Left forelimb (tissue), 1 donor: ENCODE data around the gene CCDC197.

Experiments
- DNase-seq: peaks from one replicate; pipeline ENCODE4 v3.0.0-alpha.2; 2018; ENCODE audit warnings: low spot score

CCDC197 gene

DNA sequence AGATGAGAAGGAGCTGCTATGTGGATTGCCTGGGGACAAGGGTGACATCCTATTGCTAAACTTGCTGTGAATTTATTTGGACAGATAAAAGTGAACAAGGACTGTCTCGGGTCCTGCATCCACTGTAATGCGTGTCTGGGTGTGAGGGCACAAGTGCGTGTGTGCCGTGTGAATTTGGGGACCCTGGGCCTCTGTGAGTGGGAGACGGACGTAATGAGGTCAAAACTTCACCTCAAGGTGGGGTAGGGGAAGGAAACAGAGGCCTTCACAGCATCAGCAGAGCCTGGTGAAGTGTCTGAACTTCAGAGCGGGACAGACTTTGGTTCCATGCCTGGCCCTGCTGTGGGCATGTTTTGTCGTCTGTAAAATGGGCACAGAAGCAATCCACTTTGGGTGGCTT is 35.5 kb upstream of the CCDC197 start:
- no peak for DNase-seq

DNA sequence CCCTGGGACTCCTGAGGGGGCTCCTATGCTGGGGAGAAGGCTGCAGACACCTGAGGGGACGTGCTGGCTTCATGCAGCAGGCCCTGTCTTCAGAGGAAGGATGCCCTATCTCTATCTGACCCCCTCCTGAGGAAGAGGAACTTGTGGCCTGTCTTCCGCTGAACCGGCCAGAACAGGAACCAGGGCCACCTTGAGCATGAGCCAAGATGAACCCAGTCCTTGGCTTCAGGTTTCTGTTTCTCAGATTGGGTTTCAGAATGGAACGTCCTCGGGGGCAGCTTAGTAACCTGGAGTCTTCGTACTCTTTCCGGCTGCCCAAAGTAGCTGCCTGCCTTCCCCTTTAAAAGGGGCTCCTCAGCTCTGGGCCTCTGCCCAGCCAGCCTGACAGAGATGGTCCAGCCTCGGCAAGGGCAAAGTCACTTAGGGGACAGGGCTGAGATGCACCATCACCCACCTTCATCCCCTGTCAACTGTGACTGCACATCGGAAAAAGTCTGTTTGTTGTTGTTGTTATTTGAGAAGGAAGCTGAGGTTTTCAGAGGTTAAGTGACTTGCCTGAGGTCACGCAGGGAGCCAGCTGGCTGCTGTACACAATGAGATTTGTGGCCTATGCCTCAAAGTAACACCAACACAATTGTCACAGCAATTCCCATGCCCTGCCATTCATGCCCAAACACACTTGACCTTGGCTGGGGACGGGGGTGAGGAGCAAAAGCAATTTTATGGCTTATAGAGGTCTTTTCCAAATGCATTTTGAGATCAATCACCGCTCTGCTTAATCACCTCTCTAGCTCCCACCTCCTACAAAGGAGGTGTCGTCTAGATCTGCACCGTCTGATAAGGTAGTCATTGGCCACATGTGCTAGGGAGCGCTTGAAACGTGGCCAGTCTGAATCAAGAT is 34.1 kb upstream of the CCDC197 start:
- DNase-seq, result no peak

DNA sequence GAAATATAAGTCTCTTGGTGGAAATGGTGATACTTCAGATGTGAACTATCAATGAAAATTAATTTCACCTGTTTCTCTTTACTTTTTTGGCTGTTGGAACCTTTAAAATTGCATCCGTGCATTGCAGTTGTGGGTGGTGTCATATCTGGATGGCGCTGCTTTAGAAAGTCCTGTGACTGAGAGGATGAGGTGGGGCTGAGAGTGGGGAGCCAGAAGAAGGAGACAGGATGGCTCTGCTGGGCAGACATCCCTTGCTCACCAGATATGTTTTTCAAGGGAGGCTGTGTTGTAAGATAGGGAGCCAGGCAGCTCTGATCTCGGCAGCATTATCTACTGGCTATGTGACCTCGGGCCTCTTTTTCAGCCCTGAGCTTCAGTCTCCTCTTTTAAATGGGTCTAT is 33.4 kb upstream of the CCDC197 start:
- DNase-seq, result no peak

DNA sequence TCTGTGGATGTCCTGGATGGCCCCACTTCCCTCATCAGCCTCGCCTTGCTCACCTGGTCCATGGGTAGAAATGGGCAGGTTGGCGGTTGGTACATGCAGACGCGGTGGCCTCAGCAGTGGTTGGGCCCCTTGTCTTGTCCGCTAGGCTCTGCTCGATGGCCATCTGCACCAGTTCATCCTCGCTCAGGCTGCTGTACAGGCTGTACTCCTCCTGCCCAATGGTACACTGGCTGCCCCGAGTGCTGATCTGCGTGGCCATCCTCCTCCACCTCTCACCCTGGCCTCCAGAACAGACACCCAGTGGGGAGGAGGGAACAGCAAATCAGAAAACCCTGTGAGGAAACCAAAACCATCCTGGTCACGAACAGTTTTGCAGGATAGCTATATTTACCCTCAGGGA is 32.8 kb upstream of the CCDC197 start:
- DNase-seq, result no peak

DNA sequence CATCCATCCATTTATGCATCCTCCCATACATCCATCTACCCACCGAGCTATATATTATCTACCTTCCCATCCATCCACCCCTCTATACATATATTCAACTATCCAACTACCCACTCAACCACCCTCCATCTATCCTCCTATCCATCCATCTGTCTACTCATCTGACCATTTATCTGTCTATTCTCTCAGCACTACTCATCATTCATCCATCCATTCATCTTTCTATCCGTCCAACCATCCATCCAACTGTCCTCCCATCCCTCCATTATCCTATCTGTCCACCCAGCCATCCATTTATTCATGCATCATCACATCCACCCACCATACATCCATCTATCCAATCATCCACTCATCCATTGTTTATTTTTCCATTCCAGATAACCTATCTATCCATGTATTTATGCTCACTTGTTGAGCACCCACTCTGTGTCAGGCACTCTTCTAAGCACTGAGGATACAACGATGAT is 32.2 kb upstream of the CCDC197 start:
- DNase-seq, result no peak

DNA sequence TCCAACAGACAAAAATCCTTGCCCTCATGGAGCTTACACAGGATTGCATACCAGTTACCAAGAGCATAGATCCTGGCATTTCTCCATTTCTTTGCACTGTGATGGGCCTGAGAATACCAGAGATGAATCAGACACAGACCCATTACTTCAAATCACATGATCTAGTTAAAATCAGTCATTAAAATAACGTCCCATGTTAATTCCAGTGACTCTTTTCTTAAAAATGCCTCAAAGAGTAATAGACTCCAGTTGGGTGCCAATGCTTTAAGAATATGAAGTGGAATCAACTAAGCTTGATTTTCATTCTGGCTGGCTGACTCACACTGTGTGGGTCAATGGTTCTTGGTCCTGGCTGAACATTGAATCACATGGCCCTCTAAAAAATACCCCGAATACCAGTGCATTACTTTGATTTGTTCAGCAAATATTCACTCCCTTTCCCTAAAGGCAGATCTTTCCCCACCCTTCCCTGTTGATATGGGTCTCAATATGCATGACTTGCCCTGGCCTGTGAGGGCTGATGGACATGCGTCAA is 31.7 kb upstream of the CCDC197 start:
- DNase-seq, result no peak

DNA sequence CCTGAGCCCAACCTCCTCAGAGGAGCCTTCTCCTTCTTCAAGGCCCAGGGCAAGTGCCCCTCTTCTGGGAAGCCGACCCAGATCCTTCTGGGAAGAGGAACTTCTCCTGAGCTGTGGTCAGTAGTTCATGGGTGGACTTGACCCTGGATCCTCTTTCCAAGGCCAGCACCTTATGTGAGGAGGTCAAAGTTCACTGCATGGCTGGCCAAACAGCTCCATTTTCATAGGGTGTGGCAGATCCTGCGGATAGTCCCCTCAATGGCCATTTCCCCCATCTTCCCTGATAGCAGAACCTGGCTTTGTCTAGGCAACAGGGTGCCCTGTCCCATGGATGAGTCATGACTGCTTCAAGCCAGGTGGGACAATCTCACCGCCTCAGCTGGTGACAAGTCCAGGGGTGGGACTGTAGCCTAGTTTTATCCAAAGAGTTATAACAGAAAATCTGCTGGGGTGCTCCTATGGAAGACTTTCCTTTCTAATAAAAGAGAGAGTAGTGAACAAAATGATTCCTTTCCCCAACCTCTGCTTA is 31.1 kb upstream of the CCDC197 start:
- DNase-seq, result no peak

DNA sequence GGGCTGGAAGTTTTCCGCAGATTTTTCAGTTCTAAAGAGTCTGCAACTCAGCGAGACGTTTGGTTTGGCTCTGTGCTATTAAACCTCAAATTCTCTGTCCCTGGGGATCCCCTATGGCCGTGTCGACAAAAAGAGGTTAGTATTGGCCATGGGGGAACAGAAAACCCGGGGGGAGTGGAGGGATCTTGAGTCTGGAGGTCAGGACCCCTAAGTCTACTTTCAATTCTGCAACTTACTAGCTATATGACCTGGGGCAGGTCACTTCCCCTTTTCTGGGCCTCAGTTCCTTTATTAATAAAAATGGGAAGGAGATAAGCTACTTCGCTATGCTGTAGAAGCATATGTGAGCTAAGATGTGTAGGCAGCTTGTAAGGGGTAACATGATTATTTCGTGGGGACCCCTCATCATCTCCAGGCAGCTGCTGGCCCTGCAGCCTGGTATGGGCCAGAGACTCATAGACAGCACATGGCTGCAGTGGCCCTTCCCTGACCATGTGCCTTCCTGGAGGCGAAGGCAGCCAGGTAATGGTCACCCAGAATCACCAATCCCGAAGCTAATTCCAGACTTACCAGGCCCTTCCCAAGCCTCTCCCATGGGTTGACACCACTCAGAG is 29.4 kb upstream of the CCDC197 start:
- no peak for DNase-seq

DNA sequence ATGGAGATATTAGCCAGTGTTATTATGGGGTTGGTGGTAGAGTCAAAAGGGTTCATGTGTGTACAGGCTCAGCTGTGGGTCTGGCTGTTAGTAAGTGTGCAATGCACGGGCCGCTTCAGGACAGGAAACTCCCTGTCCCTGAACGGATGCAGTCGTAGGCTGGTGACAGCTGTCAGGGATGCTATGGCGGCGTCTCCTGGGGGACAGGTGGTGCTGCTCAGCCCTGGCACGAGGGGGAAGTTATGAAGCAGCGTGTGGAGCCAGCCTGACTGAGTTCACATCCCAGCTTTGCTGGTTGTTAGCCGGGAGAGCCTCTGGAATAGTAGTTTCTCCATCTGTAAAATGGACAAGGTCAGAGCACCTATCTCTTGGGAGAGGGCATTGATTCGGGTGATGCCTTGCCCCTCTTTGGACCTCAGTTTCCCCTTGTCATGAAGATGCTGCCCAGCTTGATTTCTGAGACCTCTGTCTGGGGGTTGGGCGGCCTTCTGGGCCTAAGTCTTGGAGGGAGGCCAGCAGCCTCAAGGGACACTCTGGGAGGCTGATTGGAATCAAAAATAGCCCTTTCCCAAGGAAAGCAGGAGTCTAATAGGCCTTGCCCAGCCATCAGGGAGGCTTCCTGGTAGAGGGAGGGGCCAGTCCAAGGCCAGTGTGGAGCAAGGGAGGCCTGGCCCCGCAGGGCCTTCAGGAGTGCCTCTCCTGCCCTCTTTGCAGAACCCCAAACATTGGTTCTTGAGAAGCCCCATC is 27.8 kb upstream of the CCDC197 start:
- no peak for DNase-seq

DNA sequence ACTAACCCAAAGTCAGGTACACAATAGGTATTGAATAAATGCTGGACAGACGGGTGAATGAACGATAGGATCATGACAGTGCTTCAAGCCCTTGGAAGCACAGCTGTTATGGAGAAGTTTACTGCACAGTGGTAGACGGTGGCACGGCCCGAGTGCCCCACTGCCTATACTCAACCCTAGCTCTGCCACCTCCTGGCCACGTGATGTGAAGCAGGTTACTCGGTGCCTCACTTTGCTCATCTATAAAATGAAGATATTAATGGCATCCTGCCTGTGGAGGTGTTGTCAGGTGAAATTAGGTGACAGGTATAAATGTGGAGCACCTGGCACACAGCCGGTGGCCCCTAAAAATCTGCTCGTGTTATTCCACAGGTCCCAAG is 26.5 kb upstream of the CCDC197 start:
- no peak for DNase-seq

DNA sequence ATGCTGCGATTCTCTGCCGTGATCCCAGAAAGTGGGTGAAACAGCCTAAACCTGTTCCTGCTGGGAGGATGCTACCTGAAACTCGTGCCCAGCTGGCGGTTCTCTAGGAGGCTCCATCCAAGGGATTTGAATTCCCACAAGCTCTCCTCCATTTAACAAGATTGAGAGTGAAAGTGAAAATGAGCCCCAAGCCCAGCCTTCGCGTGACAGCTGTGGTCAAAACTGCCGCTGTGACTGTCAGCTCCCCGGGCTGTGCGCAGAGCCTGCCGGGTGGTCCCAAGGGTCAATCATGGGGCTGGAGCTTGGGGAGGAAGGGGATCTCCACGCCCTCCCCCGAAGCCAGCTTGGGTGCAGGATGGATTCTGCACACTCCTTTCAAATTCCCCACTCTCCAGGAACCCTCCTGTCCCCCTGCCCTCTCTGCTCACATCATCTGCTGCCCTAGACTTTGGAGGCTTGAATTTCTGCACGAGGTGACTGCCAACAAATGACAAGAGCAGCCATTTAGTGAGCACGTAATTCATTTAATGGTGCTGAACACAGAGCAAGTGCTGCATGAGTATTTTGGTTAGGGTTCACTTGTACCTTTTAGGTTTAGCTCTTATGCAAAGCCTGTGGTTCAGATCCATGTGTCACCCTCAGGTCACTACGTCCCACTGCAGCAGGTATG is 26.0 kb upstream of the CCDC197 start:
- no peak for DNase-seq

DNA sequence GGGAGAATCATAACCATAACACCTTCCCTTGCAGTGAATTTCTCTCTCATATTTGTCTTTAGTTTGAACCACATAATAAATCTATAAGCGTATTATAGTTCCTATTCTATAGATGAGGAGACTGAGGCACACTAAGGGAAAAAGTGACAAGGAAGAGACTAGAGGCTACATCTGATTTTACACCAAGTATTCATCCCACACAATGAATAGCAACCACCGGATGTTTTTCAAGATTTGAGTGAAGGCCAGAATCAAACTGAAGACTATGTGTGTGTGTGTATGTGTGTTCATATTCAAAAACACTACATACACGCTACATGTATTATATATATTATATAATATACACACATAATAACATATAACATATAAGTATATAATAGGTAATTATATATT is 25.5 kb upstream of the CCDC197 start:
- no peak for DNase-seq

DNA sequence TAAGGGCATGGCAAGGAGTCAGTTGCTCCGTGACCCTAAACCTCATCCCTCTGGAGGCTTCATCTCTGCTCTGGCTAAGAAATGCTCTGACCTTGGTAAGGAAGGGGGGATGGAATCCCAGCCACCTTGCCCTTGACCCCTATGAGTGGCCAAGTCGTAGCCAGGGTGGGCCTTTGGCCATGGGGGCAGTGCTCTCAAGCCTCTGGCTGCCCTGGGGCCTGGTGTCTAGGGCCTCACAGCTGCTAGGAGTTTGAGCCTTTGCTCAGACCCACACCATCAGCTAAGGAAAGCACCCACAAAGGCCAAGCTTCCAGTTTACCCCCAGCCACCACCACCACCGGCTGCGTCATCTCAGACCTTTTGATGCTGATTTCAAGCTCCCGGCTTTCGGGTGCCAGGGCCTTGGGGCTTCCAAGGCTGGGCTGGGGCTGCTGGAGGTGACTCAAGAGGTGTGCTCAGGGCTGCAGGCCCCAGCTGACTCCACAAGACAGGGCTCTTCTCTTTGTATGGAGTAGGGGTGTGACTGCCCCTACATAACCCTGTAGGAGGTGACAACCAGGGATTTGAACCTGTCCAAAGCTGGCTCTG is 24.4 kb upstream of the CCDC197 start:
- no peak for DNase-seq

DNA sequence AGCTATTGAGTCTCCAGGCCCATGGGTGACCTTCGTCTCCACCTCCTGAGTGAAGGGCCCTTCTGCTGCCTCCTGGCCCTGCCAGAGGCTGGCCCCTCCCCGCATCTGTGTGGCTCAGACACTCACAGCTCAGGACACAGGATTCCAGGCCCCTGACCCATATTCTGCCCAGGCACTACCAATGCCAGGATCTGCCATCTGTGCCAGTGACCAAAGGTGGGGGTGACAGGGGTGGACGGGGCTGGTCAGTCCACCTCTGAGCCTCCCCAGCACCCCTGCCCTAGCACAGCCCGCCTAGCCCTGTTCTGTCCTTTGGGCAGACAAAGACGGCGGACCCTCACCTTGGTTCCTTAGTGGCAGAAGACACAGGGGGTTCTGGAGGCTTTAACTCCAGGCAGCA is 23.5 kb upstream of the CCDC197 start:
- no peak for DNase-seq

DNA sequence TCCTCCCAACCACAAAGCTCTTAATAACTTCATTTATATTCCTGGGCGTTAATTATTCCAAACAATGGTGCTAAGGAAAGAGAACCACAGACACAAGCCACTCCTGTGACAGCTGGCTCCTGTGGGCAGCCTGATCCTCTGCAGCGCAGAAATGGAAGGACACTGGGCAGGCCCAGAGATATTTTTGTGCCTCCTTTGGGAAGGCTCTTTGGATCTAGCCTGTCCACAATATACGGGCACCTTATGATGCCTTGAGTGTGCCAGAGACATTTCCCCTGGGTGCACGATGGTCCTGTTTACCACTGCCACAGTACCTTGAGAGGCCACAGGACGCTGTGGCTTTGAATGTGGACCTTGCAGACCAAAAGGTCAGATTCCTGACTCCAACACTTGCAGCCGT is 22.8 kb upstream of the CCDC197 start:
- DNase-seq, result no peak

DNA sequence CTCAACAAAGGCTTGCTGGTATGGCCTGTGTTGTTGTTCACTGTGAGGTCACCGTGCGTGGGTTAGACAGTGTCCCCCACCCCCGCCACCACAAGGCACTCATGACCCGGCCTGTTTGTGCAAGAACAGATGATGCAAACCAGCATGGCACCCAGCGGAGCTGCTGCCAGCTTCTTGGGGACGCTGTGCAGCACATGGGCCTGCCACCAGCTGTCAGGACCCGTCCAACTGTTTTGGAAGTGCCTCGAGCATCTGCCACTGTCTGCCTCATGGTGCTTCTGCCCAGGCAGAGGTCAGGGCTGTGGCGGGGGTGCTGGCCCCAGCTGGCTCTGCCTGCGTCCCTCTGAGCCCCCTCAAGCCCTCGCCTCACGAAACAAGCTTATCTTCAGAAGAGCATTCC is 22.3 kb upstream of the CCDC197 start:
- DNase-seq, result no peak

DNA sequence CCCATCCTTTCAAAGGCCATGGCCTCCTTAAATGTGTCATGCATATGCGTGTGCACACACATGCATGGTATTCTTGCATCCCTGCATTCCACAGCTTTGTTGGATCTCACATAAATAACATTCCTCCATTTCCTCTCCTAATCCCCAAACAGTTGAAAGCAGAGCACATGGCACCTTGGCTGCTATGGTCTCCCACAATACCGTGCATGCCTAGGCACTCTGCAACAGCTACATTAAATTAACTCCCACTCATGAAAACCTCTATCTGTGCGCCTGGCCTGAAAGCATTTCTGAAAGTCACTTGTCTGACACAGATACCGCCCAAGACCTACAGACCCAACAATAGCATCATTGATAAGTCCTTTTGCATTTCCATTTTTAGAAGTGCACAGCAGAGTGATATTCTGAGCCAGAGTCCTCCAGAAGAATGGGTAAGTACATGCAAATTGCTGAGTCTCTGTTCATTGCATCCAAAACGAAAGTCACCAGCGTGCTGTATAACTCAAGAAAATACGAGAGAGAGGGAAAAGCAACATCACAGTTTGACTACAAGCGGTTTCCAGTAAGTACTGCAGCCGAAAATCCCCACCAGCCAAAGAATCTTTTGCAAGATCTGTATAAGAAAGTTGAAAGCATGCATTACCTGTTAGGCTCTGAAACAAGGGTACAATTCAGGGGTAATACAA is 21.2 kb upstream of the CCDC197 start:
- DNase-seq, result no peak

DNA sequence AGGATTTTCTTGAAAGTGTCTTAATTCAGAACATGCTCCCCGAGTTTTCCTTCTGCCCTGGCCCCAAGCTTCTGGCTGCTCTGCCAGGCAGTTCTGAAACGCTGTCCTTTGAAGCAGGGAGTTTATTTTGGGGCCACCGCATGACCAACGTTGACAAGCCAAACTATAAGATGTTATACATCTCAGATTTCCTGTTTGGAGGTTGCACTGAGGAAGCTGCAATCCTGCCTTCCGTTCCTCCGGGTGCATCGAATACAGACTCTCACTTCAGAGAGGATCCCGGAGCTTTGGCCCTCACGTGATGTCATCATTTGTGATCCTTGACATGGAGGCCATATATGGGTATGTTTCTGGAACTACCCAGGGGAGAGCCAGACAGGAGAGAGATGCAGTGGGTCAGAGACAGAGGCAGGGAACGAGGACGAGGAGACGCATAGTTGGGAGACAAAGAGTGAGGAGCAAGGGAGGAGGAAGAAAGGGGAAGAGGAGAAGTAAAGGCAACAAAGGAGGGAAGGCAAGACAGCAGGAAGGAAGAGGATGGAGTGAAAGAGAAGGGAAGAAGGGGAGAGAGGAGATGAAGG is 20.5 kb upstream of the CCDC197 start, which contains the start of gene ASB2:
ASB2 (minus strand) TSS at position 94 of the 581 bp plus-strand sequence. CDS start 12,031 bp downstream, outside the sequence.
- no peak for DNase-seq

DNA sequence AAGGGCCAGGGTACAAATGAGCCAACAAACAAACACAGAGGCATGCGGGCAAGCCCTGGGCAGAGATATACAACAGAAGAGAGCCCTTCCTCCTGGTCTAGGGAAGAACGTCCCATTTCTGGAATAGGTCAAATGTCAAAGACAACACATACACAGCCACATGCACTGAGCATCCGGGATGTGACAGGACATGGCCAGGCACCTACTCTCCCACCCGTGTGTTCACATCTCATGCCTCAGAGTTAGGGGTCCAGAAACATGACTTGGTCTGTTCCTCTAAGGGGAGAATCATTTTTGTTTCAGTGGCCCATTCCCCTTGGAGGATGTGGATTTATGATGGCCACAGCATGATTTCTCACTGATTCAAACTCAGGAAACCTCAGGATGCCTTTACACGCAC is 19.9 kb upstream of the CCDC197 start:
- no peak for DNase-seq
